ENCODE data around the gene KATNB1.

KATNB1 gene, protein sequence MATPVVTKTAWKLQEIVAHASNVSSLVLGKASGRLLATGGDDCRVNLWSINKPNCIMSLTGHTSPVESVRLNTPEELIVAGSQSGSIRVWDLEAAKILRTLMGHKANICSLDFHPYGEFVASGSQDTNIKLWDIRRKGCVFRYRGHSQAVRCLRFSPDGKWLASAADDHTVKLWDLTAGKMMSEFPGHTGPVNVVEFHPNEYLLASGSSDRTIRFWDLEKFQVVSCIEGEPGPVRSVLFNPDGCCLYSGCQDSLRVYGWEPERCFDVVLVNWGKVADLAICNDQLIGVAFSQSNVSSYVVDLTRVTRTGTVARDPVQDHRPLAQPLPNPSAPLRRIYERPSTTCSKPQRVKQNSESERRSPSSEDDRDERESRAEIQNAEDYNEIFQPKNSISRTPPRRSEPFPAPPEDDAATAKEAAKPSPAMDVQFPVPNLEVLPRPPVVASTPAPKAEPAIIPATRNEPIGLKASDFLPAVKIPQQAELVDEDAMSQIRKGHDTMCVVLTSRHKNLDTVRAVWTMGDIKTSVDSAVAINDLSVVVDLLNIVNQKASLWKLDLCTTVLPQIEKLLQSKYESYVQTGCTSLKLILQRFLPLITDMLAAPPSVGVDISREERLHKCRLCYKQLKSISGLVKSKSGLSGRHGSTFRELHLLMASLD

DNA sequence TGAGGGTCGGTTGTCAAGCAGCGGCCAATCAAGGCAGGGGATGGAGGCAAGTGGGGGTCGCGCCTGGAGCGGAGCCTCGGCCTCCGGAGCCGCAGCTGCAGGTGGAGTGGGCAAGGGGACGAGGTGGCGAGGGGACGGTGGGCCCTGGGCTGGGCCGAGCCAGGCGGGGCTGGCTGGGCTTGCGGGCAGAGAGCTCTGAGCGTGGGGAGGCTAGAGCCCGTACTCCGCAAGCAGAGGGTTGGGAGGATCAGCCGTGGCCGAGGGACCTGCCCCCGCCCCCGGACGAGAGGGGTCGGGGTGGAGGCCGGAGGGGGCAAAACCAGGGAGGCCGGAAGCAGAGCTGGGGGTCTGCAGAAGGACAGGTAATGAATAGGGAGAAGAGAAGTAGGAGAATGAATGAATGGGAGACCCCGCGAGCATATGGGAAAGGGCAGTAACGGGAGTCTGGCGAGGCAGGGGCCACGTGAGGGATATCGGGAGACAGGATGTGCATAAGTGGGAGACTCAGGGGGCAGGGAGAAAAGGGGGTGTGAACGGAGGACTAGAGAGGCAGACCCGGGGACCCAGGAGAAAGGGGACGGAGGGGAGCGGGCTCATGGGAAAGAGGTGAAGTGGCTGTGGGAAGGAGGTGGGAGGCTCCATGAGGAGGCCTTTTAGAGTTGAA lies at the start of gene KATNB1:
Gene KATNB1, plus strand, starts transcription at position 16 of the 664 bp plus-strand sequence. CDS start 1,474 bp downstream, outside the sequence.
- no peak for DNase-seq (ENCODE audit: low spot score)

DNA sequence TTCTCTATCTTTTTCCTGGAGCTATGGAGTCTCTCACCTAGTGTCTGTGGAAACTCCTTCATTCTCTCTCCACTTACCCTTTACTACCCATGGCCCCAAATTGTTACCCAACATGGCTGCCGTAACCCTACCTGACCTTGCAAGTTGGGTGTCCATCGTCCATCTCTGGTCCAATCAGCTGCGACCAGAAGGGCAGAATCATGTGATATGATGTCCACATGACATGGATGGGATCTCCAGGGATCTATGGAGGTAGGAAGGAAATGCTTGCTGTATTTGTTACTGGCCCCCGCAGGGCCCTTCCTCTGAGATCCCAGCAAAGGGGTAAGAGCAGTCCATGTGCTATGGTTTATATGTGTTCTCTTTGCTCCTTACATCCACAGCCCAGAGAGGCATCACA lies 49.0 kb upstream of the KATNB1 start:
- no peak for DNase-seq (ENCODE audit: low spot score)

DNA sequence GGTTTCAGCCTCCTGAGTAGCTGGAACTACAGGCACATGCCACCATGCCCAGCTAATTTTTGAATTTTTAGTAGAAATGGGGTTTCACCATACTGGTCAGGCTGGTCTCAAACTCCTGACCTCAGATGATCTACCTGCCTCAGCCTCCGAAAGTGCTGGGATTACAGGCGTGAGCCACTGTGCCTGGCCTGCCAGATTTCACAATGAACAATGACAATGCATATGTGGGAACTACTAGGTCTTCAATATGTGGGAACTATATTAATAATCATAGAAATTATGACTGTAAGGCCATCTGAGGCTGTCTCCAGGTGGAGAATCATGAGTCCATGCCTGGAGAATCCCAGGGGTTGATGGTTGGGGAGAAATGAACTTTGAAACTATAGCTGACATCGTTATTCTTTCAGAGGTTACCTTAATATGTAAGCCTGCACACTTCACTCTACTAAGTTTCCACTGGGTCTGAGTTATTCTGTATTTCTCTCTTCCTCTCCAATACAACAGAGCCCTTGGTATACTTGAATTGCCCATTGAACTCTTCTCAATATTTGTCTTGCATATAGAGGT lies 48.1 kb upstream of the KATNB1 start:
- DNase-seq (ENCODE audit: low spot score), result no peak

DNA sequence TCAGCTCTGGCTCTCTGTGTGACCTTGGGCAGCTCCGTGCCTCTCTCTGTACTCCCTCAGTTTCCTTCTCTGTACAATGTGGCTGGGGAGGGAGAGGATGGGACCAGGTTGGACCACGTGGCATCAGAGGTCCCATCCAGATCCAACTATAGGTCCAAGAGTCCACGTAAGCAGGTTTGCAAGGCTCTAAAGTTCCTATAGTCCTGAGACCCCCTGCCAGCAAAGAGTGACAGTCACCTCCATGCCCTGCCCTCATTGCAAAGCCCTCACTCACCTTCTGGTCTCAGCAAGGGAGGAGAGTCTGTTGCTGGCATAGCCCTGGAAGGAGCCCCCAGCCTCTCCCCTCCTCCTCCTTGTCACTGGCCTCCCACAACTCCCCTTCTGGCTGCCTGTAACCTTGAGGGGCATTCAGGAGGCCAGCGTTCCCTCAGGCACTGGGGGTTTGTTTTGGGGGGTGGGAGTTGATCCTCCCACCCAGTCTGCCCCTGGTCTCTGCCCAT lies 47.0 kb upstream of the KATNB1 start:
- DNase-seq (ENCODE audit: low spot score), result no peak

DNA sequence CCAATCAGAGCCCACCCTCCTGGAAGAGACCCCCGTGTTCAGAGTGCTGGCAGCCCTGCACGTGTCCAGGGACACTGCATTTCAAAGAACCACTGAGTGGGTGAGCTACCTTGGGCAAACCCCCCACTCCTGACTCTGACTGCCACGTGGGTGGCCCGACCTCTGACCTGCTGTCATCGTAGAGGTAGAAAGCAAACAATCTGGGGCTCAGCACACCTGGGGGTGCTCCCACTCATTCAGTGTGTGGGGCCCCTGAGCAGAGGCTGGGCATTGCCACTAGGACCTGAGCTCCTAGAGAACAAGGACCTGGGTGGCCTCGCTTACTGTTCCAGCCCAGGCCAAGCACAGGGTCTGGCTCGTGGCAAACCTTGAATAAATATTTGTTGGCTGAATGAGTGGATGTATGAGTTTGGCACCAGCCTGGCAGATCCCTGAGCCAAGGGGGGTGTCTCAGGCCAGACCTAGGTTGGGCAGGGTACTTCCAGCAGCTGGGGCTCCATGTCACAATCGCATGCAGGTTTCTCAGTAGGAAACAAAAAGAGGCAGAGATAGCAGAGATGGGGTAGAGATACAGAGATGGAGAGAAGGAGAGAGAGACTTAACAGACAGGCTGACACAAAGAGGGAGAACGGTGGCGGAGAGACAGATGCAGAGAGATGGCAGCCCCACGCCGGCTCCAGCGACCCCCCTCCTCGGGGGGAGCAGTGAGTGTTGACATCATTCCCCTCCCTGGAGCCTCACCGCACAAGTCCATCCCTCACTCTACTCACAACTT lies 46.4 kb upstream of the KATNB1 start:
- no peak for DNase-seq (ENCODE audit: low spot score)

DNA sequence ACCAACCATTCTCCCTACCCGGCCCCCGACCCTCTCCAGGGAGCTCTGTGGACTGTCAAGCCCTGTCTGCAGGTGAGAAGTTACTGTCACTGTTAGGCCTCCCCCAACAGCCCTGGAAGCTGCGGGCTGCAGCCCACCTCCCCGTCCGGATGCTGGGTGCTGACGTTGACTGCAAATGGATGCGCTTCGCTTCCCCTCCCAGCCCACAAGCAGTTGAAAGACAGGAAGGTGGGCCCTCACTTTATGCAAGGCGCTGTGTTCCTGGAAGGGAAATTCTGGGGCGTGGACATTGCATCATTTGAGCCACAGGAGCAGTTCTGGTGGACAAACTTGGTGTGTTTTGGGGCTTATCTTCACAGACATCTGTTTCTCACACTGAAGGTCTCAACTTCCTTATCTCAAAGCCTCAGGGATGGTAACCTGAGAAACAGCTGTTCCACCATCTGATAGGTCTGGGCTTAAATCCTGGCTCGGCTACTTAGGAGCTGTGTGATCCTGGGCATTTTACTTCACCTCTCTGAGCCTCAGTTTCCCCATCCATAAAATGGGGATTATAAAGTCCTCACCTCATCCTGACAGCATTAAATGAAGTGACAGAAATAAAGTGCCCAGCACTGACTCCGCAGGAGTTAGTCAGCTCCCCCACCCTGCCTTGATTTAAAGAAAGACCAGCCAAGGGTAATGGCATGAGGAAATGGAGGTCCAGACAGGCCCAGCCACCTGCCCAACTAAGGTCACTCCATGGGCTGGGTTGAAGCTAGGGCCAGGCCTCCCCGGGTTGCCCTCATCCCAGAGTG lies 45.6 kb upstream of the KATNB1 start:
- DNase-seq (ENCODE audit: low spot score), result peak; percentile 36

DNA sequence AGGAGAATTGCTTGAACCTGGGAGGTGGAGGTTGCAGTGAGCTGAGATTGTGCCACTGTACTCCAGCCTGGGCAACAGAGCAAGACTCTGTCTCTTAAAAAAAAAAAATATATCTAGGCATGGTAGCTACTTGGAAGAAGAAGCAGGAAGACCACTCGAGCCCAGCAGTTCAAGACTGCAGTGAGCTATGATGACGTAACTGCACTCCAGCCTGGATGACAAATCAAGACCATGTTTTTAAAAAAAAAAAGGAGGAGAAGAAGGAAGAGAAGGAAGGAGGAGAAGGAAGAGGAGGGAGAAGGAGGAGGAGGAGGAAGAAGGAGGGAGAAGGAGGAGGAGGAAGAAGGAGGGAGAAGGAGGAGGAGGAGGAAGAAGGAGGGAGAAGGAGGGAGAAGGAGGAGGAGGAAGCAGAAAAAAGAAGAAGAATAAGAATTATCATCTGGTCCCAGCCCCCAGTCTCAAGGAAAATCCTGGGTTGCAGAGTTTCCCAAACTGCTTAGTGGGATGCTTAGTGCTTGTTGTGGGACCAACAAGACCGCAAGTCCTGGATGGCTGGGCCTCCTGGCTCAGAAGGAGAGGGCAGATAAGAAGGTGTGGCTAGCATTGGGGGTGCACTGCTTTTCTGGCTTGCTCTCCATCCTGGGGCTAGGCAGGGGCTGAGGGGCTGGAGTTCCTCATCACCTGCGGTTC lies 44.6 kb upstream of the KATNB1 start:
- DNase-seq (ENCODE audit: low spot score), result no peak

DNA sequence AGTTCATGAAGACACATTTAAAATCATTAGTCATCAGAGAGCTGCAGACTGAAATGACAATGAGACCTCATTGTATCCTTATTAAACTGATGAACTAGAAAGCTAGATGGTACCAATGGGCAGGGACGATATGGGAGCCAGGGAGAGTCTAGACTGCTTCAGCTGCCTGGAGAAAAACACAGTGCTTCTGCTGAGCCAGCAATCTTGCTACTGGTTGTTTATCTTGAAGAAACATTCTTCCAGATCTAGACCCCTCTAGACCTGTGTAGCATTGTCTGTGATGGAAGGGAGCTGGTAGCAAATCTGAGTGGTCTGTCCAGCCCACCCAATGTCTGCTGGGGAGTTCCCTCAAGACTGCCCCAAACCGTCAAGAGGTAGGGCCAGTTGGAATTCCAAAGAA lies 42.9 kb upstream of the KATNB1 start:
- no peak for DNase-seq (ENCODE audit: low spot score)

DNA sequence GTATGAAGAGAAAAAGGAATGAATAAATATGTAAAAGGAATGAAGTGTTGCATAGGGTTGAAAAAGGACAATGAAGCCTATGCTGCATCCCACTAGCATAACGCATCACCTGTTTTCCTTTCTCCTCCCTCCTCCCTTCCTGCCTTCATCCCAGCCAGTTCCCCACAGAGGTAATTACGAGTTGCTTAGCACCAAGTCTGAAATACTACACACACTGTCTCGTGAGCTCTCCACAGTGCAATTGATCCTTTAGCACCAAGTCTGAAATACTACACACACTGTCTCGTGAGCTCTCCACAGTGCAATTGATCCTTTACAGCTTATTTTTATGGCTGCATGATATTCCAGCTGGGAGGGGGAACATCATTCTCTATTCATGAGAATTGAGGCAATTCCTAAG lies 42.0 kb upstream of the KATNB1 start:
- DNase-seq (ENCODE audit: low spot score), result no peak

DNA sequence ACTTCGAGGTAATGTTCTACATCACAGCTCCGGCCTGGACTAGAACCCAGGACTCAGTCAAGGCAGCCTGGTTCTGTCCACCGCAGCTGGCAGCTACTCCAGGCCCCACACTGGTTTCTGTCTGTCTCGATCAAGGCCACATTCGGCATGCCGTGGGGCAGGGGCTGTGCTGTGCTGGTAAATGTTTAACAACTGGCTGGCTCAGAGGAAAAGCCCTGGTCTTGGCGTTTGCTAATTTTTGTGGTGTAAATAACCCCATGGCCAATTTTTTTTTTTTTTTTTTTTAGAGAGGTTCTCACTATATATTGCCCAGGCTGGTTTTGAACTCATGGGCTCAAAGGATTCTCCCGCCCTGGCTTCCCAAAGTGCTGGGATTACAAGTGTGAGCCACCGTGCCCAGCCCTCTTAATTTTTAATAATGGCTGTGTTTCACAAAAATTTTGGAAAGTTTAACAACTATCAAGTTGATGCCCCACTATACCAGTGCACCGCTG lies 41.3 kb upstream of the KATNB1 start:
- DNase-seq (ENCODE audit: low spot score), result no peak

DNA sequence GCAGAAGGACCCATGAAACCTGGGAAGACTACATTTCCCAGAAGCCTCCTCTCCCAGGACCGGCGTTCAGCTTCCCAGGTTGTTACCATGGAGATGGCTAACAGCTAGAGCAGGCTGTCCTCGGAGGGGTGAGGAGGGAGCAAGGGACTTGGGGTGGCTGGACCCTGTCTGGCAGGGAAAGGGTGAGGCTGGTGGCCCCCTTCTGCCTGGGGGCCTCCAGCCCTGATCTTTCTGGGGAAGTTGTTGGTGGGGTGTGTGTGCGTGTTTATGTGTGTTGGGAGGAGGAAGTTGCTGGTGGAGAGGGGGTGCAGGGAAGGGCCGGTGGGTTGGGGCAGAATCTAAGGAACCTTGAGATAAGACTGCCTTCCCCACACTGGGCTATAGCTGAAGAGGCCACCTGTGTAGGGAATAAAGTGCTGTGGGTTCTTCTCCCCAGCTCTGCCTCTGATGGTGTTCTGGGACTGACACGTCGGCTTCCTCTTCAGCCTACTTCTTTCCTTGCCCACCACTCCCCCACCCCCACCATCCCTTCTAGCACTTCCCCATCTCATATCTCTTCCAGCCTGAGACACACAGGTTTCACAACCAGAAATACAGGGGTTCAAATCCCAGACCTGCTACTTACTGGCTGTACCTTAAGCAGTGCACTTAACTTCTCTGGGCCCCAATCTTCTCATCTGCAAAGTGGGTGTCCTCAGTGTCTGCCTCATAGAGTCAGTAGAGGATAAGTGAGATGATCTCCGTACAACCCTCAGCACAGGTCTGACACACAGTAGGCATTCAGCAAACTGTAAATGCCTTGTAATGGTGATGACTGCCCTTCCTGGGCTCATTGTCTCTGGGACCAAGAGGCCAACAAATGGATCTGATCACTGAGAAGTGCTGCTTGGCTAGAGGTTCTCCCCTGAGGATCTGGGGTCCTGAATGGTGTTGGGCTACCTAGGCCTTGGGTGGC lies 40.6 kb upstream of the KATNB1 start, which contains the start of gene DRC7:
Gene DRC7, plus strand, starts transcription at position 82 of the 955 bp plus-strand sequence. CDS start 3,144 bp downstream, outside the sequence.
- peak; percentile 54 for DNase-seq (ENCODE audit: low spot score)

DNA sequence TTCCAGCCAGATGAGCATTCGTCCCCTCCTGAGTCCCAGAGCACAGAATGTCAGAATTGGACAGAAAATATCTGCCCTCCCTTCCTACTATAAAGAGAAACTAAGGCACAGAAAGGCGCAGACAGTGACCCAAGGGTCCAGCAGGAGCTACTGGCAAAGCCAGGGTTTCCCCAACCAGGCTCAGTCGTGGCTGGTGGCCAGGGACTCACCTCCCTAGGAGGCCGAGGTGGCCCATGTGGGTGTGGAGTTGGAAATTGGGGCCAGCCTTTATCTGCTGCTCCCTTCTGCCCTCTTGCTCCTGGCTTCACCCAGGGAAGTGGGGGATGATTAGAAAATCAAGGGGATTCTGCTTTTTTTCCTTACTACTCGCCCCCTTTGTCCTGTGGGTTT lies 39.9 kb upstream of the KATNB1 start:
- DNase-seq (ENCODE audit: low spot score), result no peak

DNA sequence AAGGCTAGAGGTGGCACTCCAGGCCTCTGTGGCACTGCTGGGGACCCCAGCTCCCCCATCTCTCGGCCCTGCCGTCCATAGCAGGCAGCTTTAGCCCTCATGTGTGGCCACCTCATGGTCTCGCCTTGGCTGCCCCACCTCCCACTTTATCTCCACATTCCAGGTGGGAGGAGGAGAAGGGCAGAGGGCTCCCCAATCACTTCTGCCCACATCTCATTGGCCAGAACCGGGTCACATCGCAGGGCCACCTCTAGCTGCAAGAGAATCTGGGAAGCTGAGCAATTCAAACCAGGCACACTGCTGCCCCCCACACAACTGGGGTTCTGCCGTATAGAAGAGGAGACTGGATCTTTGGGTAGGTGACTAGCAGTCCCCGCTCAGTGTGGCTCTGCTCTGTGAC lies 39.3 kb upstream of the KATNB1 start:
- DNase-seq (ENCODE audit: low spot score), result no peak

DNA sequence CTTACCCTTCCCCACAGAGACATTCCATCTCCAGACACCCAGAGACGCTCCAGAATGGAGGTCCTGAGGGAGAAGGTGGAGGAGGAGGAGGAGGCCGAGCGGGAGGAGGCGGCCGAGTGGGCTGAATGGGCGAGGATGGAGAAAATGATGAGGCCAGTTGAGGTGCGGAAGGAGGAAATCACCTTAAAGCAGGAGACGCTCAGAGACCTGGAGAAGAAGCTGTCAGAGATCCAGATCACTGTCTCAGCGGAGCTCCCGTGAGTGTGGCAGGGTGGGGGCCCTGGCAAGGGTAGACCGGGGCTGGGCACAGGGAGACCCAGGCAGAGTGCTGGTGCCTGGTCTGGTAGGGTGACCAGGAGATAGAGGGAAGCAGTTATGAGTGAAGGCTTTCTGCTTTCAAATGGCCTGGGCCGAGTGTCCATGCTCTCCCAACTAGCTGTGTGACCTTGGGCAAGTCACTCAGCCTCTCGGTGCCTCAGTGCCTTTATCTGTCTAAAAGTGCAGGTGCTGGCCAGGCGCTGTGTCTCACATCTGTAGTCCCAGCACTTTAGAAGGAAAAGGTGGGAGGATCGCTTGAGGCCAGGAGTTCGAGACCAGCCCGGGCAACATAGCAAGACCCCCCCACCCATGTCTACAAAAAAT lies 37.6 kb upstream of the KATNB1 start:
- no peak for DNase-seq (ENCODE audit: low spot score)

DNA sequence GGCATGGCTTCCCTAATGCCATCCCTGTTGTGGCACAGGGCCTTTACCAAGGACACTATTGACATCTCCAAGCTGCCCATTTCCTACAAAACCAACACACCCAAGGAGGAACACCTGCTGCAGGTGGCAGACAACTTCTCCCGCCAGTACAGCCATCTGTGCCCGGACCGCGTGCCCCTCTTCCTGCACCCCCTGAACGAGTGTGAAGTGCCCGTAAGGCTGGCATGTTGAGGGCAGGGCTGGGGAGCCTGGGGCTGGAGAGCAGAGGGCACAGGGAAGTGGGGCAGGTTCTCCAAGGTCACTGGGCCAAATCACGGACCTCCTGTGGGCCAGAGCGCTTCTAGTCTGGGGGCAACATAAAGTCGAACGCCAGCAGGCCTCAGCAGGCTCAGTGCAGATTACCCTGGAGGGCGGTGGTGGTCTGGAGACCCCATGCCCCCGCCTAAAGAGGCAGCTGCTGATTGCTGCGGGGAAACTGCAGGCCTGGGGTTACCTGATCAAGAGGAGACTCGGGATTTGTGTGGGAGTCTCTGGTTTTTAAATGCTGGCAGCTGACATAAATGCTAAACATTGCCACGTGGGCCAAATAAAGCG lies 36.7 kb upstream of the KATNB1 start:
- DNase-seq (ENCODE audit: low spot score), result no peak

DNA sequence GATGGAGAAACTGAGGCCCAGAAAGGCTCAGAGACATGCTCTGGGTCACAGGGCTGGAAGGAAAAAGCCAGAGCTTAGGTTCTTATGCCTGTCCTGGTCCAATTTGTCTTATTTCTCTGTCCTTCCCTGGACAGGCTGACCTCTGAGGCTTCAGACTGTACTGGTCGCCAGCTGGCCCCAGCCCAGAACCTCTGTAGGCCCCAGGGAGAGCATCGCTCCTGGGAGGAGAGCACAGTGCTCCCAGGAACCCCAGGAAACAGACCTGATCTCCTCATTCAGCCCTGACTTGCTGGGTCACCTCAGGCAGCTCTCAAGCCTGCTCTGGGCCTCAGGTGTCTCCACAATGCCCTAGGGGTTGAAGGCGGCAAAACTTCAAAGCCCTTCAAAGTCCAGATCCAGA lies 36.1 kb upstream of the KATNB1 start:
- no peak for DNase-seq (ENCODE audit: low spot score)

DNA sequence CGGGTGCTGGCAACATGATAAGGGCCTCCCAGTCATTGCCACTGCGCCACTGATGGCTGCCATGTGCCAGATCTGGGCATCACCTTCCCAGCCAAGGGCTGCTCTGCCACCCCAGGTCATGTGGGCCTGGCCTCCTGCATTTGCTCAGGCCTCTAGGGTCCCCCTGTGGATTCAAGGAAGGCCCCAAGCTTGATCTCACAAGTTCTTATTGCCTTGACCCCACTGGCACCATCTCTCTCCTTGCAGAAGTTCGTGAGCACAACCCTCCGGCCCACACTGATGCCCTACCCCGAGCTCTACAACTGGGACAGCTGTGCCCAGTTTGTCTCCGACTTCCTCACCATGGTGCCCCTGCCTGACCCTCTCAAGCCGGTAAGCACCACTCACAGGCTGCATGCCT lies 35.7 kb upstream of the KATNB1 start:
- DNase-seq (ENCODE audit: low spot score), result no peak

Measured in germinal center (tissue), 1 donor.